Ovary (tissue), 3 donors: Measurements from ENCODE around the gene GPM6B.

Experiments
- CTCF ChIP-seq, 3 donors: fragments of 450-650 bp in 2 of 3; fragments of 200-600 bp in 1 of 3; IDR thresholded peaks; one replicate each; pipeline versions ENCODE4 v1.5.1 to v1.8.0; 2016 to 2022; ENCODE audit warnings: antibody characterized with exemption in 3 of 3, mild to moderate bottlenecking in 1 of 3
- POLR2A ChIP-seq: fragments of 450-650 bp; IDR thresholded peaks from one replicate; pipeline ENCODE4 v1.6.1; 2017; ENCODE audit warnings: antibody characterized with exemption, mild to moderate bottlenecking, moderate library complexity
- donor health status: DM: no; HTN: no; CAD: no.

DNA sequence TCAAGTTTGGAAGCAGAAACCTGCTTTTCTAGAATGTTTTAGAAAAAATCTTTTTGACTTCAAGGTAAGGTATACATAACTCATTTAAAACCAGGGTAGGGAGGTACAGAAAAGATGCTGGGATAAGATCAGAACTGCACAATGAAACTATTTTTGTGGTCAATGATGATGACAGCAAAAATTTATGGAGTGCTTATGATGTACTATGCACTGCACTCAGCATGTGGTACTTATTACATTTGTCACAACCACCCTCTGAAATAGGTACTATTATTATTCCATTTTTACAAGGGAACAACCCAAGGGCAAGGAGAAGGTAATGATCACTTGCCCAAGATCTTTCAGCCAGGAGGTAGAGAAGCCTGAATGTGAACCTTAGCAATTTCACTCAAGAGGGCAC is 8.0 kb downstream of the GPM6B start:
- TF ChIP-seq CTCF (IDR thresholded peaks at IDR 0.05), result no peak
- TF ChIP-seq POLR2A, result no peak
